K562 (cell line): Measurements from ENCODE around the gene MICOS13. TPM values are rescaled to one million over a fixed set of nuclear protein-coding genes. Genes with fewer than 3 reads are reported as not detected.

Experiments used
- CBX8 ChIP-seq: fragments of 200-600 bp; sonication (generic); IDR thresholded peaks from 2 replicates; pipeline ENCODE4 v1.6.1; 2012; ENCODE audit warnings: borderline replicate concordance, mixed run types, low read depth, mild to moderate bottlenecking, moderate library complexity, mixed read lengths, low read length, control low read depth, inconsistent platforms; ENCODE audit not compliant: poor library complexity, severe bottlenecking; ENCODE audit errors: extremely low read depth
- CREB3L1 ChIP-seq: fragments of 450-650 bp; IDR thresholded peaks from 2 replicates; pipeline ENCODE4 v1.6.1; 2014; ENCODE audit warnings: low read depth, mild to moderate bottlenecking, moderate library complexity, borderline replicate concordance
- E2F1 ChIP-seq: sonication (generic); formaldehyde crosslinking; IDR thresholded peaks from 2 replicates; pipeline ENCODE4 v1.8.1; 2023; ENCODE audit warnings: mild to moderate bottlenecking, missing genetic modification reagents, moderate library complexity
- ELF4 ChIP-seq: fragments of 450-650 bp; formaldehyde crosslinking; IDR thresholded peaks from 2 replicates; pipeline ENCODE4 v1.4.0; 2022; ENCODE audit warnings: missing genetic modification characterization
- ETS2 ChIP-seq: IDR thresholded peaks from 2 replicates; pipeline ENCODE4 v1.6.1; 2016; ENCODE audit warnings: borderline replicate concordance, missing genetic modification characterization, mild to moderate bottlenecking, moderate library complexity, missing compliant biosample characterization; ENCODE audit not compliant: poor library complexity, severe bottlenecking
- HDAC3 ChIP-seq: fragments of 450-650 bp; IDR thresholded peaks from 2 replicates; pipeline ENCODE4 v1.6.1; 2018; ENCODE audit warnings: borderline replicate concordance, mild to moderate bottlenecking, moderate library complexity; ENCODE audit not compliant: partially characterized antibody
- MAFG ChIP-seq: fragments of 450-650 bp; conservative IDR thresholded peaks from 2 replicates; pipeline ENCODE4 v1.6.1; 2016; ENCODE audit warnings: missing genetic modification characterization, missing compliant biosample characterization
- MBD2 ChIP-seq: sonication (generic); IDR thresholded peaks from 2 replicates; pipeline ENCODE4 v1.6.1; 2016; ENCODE audit warnings: low read depth, borderline replicate concordance
- NCOA1 ChIP-seq: fragments of 450-650 bp; IDR thresholded peaks from 2 replicates; pipeline ENCODE4 v1.6.1; 2016; ENCODE audit warnings: low read depth
- THRA ChIP-seq: fragments of 450-650 bp; IDR thresholded peaks from 2 replicates; pipeline ENCODE4 v1.6.1; 2017; ENCODE audit warnings: mild to moderate bottlenecking, moderate library complexity
- ZNF589 ChIP-seq: fragments of 200-800 bp; sonication (Bioruptor generic); IDR thresholded peaks from 2 replicates; pipeline ENCODE4 v1.6.1; 2016; ENCODE audit warnings: low read depth, missing genetic modification characterization, missing compliant biosample characterization
- ZNF644 ChIP-seq: fragments of 200-800 bp; sonication (Bioruptor generic); IDR thresholded peaks from 2 replicates; pipeline ENCODE4 v1.6.1; 2016; ENCODE audit warnings: low read depth, missing genetic modification characterization, missing compliant biosample characterization
- ZNF695 ChIP-seq: fragments of 450-650 bp; formaldehyde crosslinking; IDR thresholded peaks from 2 replicates; pipeline ENCODE4 v1.4.0; 2020; ENCODE audit warnings: mild to moderate bottlenecking, moderate library complexity
- polyA plus RNA-seq, 8 experiments: library from polyadenylated mRNA; depleted of rRNA in 4 of 8; stranded (reverse) in 5 of 8; unstranded in 3 of 8; fragments of >200 nt; fragmentation: Nextera tagmentation in 2 of 8; fragmentation: Illumina TruSeq in 1 of 8; extraction: Ambion mirVana in 2 of 8; extraction: Trizol in 1 of 8; gene quantifications; 2 replicates each; pipeline versions ENCODE4 v1.2.1 to v1.2.3, GENCODE V29; 2011 to 2014; ENCODE audit warnings: inconsistent platforms in 1 of 8, missing spikeins in 1 of 8
- total RNA-seq, 7 experiments: library from RNA; depleted of rRNA in 6 of 7; stranded (reverse); fragments of >200 nt in 6 of 7; fragmentation: Illumina TruSeq in 2 of 7; extraction: Trizol in 2 of 7; gene quantifications; 2 replicates each; pipeline versions ENCODE4 v1.2.1 to v1.2.3, GENCODE V29; 2011 to 2021; ENCODE audit warnings: low replicate concordance in 1 of 7
- TF ChIP-seq, protein P1 (sequence below): fragments of 450-650 bp; IDR thresholded peaks from 2 replicates; pipeline ENCODE4 v1.6.1; 2016; ENCODE audit warnings: low read depth

The MICOS13 gene
- total and polyA plus RNA-seq, 9 of the 15 experiments (the other 6 are each of a cell fraction or from before 2014, with no cell fraction given), result 15.5 to 220 (median 49.4) TPM

DNA sequence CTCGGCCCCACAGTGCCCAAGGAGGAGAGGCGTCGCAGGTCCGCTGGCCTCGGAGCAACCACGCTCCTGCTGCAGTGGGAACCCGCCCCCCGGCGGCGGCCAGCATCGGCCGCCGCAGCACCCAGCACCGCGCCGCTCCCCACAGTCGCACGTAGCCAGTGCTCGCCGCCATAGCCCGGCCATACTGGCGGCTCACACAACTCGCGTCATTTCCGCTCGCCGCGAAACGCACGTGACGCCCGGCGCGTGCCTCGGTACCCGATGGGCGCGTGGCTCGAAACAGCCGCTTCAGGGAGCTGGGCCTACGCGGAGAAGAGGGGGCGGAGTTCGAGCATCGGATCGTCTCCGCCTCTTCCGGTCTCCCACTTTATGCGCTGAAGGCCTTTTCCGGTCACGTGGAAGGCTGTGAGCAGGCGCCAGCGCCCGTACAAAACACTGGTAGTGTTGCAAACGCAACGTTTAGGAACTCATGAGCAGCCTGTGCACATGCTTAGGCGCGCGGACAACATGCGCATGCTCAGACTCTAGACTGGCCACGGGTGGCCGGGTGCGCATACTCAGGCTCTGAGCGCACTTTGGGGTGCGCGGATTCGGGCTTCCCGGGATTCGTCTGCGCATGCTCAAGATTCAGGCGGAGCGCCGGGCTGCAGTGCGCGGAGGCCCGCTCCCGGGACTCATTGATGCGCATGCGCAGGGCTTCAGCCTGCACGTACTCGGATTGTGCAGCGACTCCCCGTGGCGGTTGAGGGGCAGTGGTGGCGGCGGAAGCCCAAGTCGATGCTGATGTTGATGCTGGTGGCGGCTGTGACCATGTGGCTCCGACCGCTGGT lies 39.9 kb upstream of the MICOS13 start, which contains the start of the genes CATSPERD and LONP1 (continued):
- TF ChIP-seq, protein P1, sequence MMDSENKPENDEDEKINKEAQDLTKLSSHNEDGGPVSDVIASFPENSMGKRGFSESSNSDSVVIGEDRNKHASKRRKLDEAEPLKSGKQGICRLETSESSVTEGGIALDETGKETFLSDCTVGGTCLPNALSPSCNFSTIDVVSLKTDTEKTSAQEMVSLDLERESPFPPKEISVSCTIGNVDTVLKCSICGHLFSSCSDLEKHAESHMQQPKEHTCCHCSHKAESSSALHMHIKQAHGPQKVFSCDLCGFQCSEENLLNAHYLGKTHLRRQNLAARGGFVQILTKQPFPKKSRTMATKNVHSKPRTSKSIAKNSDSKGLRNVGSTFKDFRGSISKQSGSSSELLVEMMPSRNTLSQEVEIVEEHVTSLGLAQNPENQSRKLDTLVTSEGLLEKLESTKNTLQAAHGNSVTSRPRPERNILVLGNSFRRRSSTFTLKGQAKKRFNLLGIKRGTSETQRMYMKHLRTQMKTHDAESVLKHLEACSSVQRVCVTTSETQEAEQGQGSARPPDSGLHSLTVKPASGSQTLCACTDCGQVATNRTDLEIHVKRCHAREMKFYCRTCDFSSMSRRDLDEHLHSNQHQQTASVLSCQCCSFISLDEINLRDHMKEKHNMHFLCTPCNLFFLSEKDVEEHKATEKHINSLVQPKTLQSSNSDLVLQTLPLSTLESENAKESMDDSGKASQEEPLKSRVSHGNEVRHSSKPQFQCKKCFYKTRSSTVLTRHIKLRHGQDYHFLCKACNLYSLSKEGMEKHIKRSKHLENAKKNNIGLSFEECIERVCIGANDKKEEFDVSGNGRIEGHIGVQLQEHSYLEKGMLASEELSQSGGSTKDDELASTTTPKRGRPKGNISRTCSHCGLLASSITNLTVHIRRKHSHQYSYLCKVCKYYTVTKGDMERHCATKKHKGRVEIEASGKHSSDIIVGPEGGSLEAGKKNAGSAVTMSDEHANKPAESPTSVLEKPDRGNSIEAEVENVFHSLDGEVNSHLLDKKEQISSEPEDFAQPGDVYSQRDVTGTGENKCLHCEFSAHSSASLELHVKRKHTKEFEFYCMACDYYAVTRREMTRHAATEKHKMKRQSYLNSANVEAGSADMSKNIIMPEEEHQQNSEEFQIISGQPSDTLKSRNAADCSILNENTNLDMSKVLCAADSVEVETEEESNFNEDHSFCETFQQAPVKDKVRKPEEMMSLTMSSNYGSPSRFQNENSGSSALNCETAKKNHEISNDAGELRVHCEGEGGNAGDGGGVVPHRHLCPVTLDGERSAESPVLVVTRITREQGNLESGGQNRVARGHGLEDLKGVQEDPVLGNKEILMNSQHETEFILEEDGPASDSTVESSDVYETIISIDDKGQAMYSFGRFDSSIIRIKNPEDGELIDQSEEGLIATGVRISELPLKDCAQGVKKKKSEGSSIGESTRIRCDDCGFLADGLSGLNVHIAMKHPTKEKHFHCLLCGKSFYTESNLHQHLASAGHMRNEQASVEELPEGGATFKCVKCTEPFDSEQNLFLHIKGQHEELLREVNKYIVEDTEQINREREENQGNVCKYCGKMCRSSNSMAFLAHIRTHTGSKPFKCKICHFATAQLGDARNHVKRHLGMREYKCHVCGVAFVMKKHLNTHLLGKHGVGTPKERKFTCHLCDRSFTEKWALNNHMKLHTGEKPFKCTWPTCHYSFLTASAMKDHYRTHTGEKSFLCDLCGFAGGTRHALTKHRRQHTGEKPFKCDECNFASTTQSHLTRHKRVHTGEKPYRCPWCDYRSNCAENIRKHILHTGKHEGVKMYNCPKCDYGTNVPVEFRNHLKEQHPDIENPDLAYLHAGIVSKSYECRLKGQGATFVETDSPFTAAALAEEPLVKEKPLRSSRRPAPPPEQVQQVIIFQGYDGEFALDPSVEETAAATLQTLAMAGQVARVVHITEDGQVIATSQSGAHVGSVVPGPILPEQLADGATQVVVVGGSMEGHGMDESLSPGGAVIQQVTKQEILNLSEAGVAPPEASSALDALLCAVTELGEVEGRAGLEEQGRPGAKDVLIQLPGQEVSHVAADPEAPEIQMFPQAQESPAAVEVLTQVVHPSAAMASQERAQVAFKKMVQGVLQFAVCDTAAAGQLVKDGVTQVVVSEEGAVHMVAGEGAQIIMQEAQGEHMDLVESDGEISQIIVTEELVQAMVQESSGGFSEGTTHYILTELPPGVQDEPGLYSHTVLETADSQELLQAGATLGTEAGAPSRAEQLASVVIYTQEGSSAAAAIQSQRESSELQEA, result no peak
- TF ChIP-seq CREB3L1 (peak; percentile 92), CBX8 (no peak), ZNF695 (no peak), HDAC3 (no peak), ETS2 (no peak), ZNF589 (CRISPR knock-in tag) (no peak; the same call in 1 of the 2 replicates), ELF4 (no peak), ZNF644 (tag) (no peak; the same call in 1 of the 2 replicates), THRA (no peak), MBD2 (peak; percentile 83), MAFG (no peak), E2F1 (CRISPR knock-in tag) (no peak), NCOA1 (no peak)
